Neural progenitor cell (in vitro differentiated cells): ENCODE results near the gene EHF.

Experiments
- EZH2 ChIP-seq: fragments of 200-600 bp; sonication (generic); IDR thresholded peaks from 2 replicates; pipeline ENCODE4 v1.6.1; 2017; ENCODE audit warnings: antibody characterized with exemption, mild to moderate bottlenecking, moderate library complexity
- EZH2phosphoT487 ChIP-seq: fragments of 200-600 bp; sonication (generic); IDR thresholded peaks from 2 replicates; pipeline ENCODE4 v1.6.1; 2017; ENCODE audit warnings: antibody characterized with exemption
- TF ChIP-seq, protein P1 (sequence below): fragments of 200-600 bp; sonication (generic); IDR thresholded peaks from 2 replicates; pipeline ENCODE4 v1.5.1; 2017; ENCODE audit warnings: antibody characterized with exemption, mild to moderate bottlenecking

DNA sequence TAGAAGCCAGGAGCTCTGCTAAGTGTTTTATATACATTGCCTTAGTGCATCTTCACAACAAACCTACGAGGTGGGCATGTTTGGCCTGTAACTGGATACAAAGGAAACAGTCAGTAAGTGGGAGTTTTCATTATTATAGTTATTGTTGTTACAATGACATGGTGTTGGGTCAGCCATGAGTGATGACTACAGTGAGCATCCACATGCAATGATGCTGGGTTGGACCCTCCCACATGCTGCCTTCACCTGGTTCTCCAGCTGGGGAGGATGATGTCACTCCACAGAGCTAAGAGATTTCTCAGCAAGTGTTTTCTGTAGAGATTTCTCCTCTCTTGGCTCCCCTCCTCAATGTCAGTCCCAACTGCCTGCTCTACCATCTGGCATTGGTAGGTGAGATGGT lies 59.3 kb downstream of the EHF start:
- TF ChIP-seq, protein P1, sequence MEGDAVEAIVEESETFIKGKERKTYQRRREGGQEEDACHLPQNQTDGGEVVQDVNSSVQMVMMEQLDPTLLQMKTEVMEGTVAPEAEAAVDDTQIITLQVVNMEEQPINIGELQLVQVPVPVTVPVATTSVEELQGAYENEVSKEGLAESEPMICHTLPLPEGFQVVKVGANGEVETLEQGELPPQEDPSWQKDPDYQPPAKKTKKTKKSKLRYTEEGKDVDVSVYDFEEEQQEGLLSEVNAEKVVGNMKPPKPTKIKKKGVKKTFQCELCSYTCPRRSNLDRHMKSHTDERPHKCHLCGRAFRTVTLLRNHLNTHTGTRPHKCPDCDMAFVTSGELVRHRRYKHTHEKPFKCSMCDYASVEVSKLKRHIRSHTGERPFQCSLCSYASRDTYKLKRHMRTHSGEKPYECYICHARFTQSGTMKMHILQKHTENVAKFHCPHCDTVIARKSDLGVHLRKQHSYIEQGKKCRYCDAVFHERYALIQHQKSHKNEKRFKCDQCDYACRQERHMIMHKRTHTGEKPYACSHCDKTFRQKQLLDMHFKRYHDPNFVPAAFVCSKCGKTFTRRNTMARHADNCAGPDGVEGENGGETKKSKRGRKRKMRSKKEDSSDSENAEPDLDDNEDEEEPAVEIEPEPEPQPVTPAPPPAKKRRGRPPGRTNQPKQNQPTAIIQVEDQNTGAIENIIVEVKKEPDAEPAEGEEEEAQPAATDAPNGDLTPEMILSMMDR, result no peak
- TF ChIP-seq EZH2, result no peak
- TF ChIP-seq EZH2phosphoT487, result no peak
